D721Med (cell line): ENCODE measurements around the gene SLC36A2.

Experiments
- DNase-seq: peaks from one replicate; pipeline ENCODE4 v3.0.0; 2011; ENCODE audit warnings: low spot score; ENCODE audit not compliant: insufficient read length
- FAIRE-seq: peaks from 2 replicates; lab custom pipeline; 2011; peaks lifted over from hg19 to GRCh38; lab: Jason Lieb, UNC
- CTCF ChIP-seq: IDR thresholded peaks from 2 replicates; pipeline ENCODE4 v1.5.1; 2012; ENCODE audit warnings: mild to moderate bottlenecking, control low read depth; ENCODE audit not compliant: insufficient read depth; ENCODE audit errors: missing control alignments

Gene SLC36A2

GRCh38 chr5:151284392-151284967 lies 62.9 kb downstream of the SLC36A2 start:
- DNase-seq (no peak), FAIRE-seq (no peak)
- peak; percentile 8 for TF ChIP-seq CTCF

GRCh38 chr5:151283120-151283825 lies 64.1 kb downstream of the SLC36A2 start:
- no peak for TF ChIP-seq CTCF
- no peak for DNase-seq
- no peak for FAIRE-seq

DNA sequence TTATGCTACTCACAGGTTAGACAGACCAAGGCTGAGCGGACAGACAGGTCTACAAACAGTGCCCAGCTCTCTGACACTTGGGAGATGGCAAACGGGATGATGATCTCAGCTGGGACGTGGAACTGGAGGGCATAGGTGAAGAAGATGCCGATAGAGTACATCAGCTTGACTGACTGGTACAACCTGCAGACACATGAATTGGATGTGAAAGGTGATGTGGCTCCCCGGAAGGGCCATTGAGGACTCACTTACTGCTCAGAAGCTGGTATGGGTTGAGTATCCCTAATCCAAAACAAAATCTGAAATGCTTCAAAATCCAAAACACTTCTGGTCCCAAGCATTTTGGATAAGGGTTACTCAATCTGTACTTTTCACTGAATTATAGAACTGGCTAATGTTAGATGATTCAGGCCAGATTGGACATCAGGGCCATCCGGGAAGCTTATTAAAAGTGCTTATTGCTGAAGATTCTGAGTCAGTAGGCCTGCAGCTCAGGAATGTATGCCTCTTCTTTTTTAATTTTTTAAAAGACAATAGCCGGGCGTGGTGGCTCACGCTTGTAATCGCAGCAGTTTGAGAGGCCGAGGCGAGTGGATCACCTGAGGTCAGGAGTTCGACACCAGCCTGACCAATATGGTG lies 66.2 kb downstream of the SLC36A2 start:
- FAIRE-seq (no peak), DNase-seq (no peak)
- no peak for TF ChIP-seq CTCF

DNA sequence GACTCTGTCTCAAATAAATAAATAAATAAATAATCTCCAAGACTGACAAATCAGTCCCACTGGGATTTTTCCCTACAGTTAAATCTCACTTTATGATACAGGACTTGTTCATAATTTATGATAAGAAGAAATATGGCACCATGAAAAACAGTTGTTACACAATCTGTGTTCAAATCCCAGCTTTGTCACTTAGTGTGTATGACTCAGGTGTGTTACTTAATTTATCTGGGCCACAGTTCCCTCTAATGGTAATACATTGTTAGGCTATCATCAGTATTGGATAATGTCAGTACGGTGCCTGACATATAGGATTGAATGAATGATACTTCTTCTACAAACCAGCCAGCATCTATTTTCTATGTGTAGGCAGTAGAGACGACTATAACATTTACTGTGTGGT lies 66.9 kb downstream of the SLC36A2 start:
- no peak for TF ChIP-seq CTCF
- DNase-seq (no peak), FAIRE-seq (no peak)

GRCh38 chr5:151278845-151279244 lies 68.5 kb downstream of the SLC36A2 start:
- FAIRE-seq = no peak
- no peak for DNase-seq
- TF ChIP-seq CTCF = no peak

DNA sequence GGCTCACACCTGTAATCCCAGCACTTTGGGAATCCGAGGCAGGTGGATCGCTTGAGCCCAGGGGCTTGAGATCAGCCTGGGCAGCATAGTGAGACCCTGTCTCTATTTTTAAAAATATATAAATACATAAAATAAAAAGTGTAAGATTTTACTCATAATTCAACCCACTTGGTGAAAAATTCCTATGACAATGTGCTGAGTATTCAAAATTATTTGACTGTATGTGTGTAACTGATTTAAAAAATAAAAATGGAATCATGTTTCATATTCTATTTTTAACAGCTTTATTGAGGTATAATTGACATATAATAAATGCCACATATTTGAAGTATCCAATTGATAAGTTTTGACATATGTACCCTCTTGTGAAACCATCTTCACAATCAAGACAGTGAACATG lies 71.6 kb downstream of the SLC36A2 start:
- DNase-seq (no peak), FAIRE-seq (no peak)
- no peak for TF ChIP-seq CTCF

GRCh38 chr5:151274666-151275065 lies 72.7 kb downstream of the SLC36A2 start:
- no peak for TF ChIP-seq CTCF
- DNase-seq (no peak), FAIRE-seq (no peak)
